Retinal pigment epithelial cell (primary cell): ENCODE results near the gene HEATR5A.
"Not testable (repeated sequence)": the region's sequence is repeated elsewhere in the genome, so short reads cannot be mapped to it uniquely, and the experiment has no call there.

Experiments
- DNase-seq: peaks from one replicate; pipeline ENCODE4 v3.0.0-alpha.2; 2010; ENCODE audit warnings: low read depth
- H3K4me3 ChIP-seq: 2 replicates; pipeline ENCODE4 v1.5.1; 2011; ENCODE audit warnings: mild to moderate bottlenecking, low read length, control low read depth, moderate library complexity
- CTCF ChIP-seq: conservative IDR thresholded peaks from 2 replicates; pipeline ENCODE4 v1.5.1; 2011; ENCODE audit warnings: low read depth, low read length, control low read depth, inconsistent platforms

The HEATR5A gene

GRCh38 chr14:31449971-31450610, 29.7 kb upstream of the HEATR5A start:
- no peak overlapping the region for H3K4me3 ChIP-seq
- no peak for DNase-seq
- peak; percentile 59 for TF ChIP-seq CTCF

GRCh38 chr14:31449136-31449535, 28.8 kb upstream of the HEATR5A start:
- no peak for TF ChIP-seq CTCF
- no peak for DNase-seq
- no peak overlapping the region for H3K4me3 ChIP-seq

- TF ChIP-seq CTCF, result no peak
- no peak overlapping the region for H3K4me3 ChIP-seq
- no peak for DNase-seq
Measured at GRCh38 chr14:31445703-31446102, 25.4 kb upstream of the HEATR5A start.

GRCh38 chr14:31442284-31442683, 21.9 kb upstream of the HEATR5A start:
- H3K4me3 ChIP-seq, result no peak overlapping the region
- DNase-seq, result no peak
- no peak for TF ChIP-seq CTCF

GRCh38 chr14:31441273-31442111, 21.1 kb upstream of the HEATR5A start:
- peak; percentile 87 for DNase-seq
- no peak overlapping the region for H3K4me3 ChIP-seq
- no peak for TF ChIP-seq CTCF

- no peak overlapping the region for H3K4me3 ChIP-seq
- no peak for TF ChIP-seq CTCF
- DNase-seq, result no peak
Measured at GRCh38 chr14:31440280-31440679, 19.9 kb upstream of the HEATR5A start.

- H3K4me3 ChIP-seq, result no peak overlapping the region
- DNase-seq, result no peak
- no peak for TF ChIP-seq CTCF
Measured at GRCh38 chr14:31439561-31439960, 19.2 kb upstream of the HEATR5A start.

- not testable (repeated sequence) for DNase-seq, H3K4me3 ChIP-seq
Measured at GRCh38 chr14:31437045-31437691, 16.8 kb upstream of the HEATR5A start.
